MCF 10A (cell line): Measurements from ENCODE around the gene IGFL2. TPM values are rescaled to one million over a fixed set of nuclear protein-coding genes. Genes with fewer than 3 reads are reported as not detected.

Source experiments
- BruUV-seq: library from RNA; stranded (reverse); fragments of 400-500 nt; replicated peaks from 2 replicates; lab custom pipeline; 2021; lab: Mats Ljungman, UMichigan
- CTCF ChIA-PET: fragments of 300-600 bp; sonication (Branson Sonifier 250); formaldehyde crosslinking; extraction: SDS; loops from one replicate; lab custom pipeline; 2021; ENCODE audit warnings: antibody characterized with exemption, inconsistent platforms; lab: Yijun Ruan, JAX
- POLR2A ChIA-PET: fragments of 300-600, 350-650 bp; sonication (Branson Sonifier 250); formaldehyde crosslinking; extraction: SDS; loops from one replicate; lab custom pipeline; 2020; ENCODE audit warnings: antibody characterized with exemption, inconsistent platforms; lab: Yijun Ruan, JAX
- DNase-seq: peaks from one replicate; pipeline ENCODE4 v3.0.0-alpha.2; 2018; ENCODE audit not compliant: unreplicated experiment
- H3K27ac Mint-ChIP-seq: one replicate; pipeline ENCODE4 v1.8.0; 2022; ENCODE audit warnings: mild to moderate bottlenecking, low read depth, mixed read lengths; ENCODE audit not compliant: unreplicated experiment
- H3K27me3 Mint-ChIP-seq: one replicate; pipeline ENCODE4 v1.8.0; 2022; ENCODE audit warnings: mixed read lengths; ENCODE audit not compliant: insufficient read depth, unreplicated experiment
- H3K36me3 Mint-ChIP-seq: one replicate; pipeline ENCODE4 v1.8.0; 2022; ENCODE audit warnings: mild to moderate bottlenecking, moderate library complexity, mixed read lengths; ENCODE audit not compliant: insufficient read depth, unreplicated experiment
- H3K4me1 Mint-ChIP-seq: one replicate; pipeline ENCODE4 v1.8.0; 2022; ENCODE audit warnings: mixed read lengths; ENCODE audit not compliant: insufficient read depth, unreplicated experiment
- H3K4me3 Mint-ChIP-seq: one replicate; pipeline ENCODE4 v1.8.0; 2022; ENCODE audit warnings: mild to moderate bottlenecking, moderate library complexity, mixed read lengths; ENCODE audit not compliant: unreplicated experiment
- H3K9me3 Mint-ChIP-seq: one replicate; pipeline ENCODE4 v1.8.0; 2022; ENCODE audit warnings: mixed read lengths; ENCODE audit not compliant: unreplicated experiment
- CTCF ChIP-seq: fragments of 200-600 bp; IDR thresholded peaks from one replicate; pipeline ENCODE4 v1.8.0; 2022; ENCODE audit warnings: antibody characterized with exemption, mild to moderate bottlenecking; ENCODE audit not compliant: unreplicated experiment
- intact Hi-C: fragments of 100-400 bp; cut with micrococcal nuclease; formaldehyde crosslinking; loops from 2 replicates; pipeline ENCODE4 v1.14.1; 2022
- total RNA-seq: library from RNA; stranded (reverse); gene quantifications from 2 replicates; pipeline ENCODE4 v1.2.3, GENCODE V29; 2022

Gene IGFL2
- total RNA-seq, 1 experiment from 2014 or later = 1.3 TPM

- peaks cover 27% of the 10 kb centered on the region for H3K4me1 Mint-ChIP-seq
- H3K27ac Mint-ChIP-seq = peak overlapping the region; percentile 99
- intact Hi-C loops = no loop called here
- H3K36me3 Mint-ChIP-seq = peaks cover 16% of the 10 kb centered on the region
- H3K9me3 Mint-ChIP-seq = no peaks in the 10 kb centered on the region
- peak overlapping the region; percentile 62 for H3K4me3 Mint-ChIP-seq
- no peaks in the 10 kb centered on the region for H3K27me3 Mint-ChIP-seq
- BruUV-seq = no TSS peak
- POLR2A ChIA-PET = interaction anchor here (0.6 to 3.1 kb wide), 7 partner anchors 7 to 80 kb away, joined by 3 to 22 read pairs (median 8); partner anchors contain the start of genes IGFL2 and IGFL3
- CTCF ChIA-PET = no interaction called here
- no peak for TF ChIP-seq CTCF
- DNase-seq = no peak
Measured at GRCh38 chr19:46132508-46133100, 15.4 kb upstream of the IGFL2 start.

- no peak for TF ChIP-seq CTCF
- peaks cover 27% of the 10 kb centered on the region for H3K4me1 Mint-ChIP-seq
- peaks cover 16% of the 10 kb centered on the region for H3K36me3 Mint-ChIP-seq
- DNase-seq = peak; percentile 95
- ChIA-PET POLR2A (interaction anchor here (0.6 to 3.1 kb wide), 10 partner anchors 8 to 460 kb away, joined by 3 to 22 read pairs (median 7); partner anchors contain the start of genes IGFL2 and IGFL3), CTCF (no interaction called here)
- BruUV-seq = no TSS peak
- intact Hi-C loops = no loop called here
- H3K9me3 Mint-ChIP-seq = no peaks in the 10 kb centered on the region
- peak overlapping the region; percentile 62 for H3K4me3 Mint-ChIP-seq
- no peaks in the 10 kb centered on the region for H3K27me3 Mint-ChIP-seq
- H3K27ac Mint-ChIP-seq = peak overlapping the region; percentile 99
Measured at GRCh38 chr19:46133101-46133627, 14.9 kb upstream of the IGFL2 start.

GRCh38 chr19:46133777-46134241 is 14.2 kb upstream of the IGFL2 start:
- intact Hi-C loops = no loop called here
- H3K4me1 Mint-ChIP-seq = peaks cover 27% of the 10 kb centered on the region
- peak overlapping the region; percentile 99 for H3K27ac Mint-ChIP-seq
- DNase-seq = no peak
- TF ChIP-seq CTCF = no peak
- H3K9me3 Mint-ChIP-seq = no peaks in the 10 kb centered on the region
- peaks cover 16% of the 10 kb centered on the region for H3K36me3 Mint-ChIP-seq
- ChIA-PET CTCF (interaction anchor here (0.6 kb wide), 1 partner anchor 24 kb away, joined by 3 read pairs; no protein-coding TSS in a partner anchor), POLR2A (interaction anchor here (0.6 to 3.1 kb wide), 9 partner anchors 9 to 460 kb away, joined by 3 to 22 read pairs (median 7); partner anchors contain the start of genes IGFL2 and IGFL3)
- no peaks in the 10 kb centered on the region for H3K27me3 Mint-ChIP-seq
- peak overlapping the region; percentile 62 for H3K4me3 Mint-ChIP-seq
- TSS peak; percentile 96 for BruUV-seq

- ChIA-PET POLR2A (interaction anchor here (0.7 to 3.1 kb wide), 10 partner anchors 9 to 72 kb away, joined by 3 to 22 read pairs (median 7); partner anchors contain the start of genes IGFL2 and IGFL3), CTCF (interaction anchor here (0.6 kb wide), 2 partner anchors 24 to 1082 kb away, joined by 3 read pairs; no protein-coding TSS in a partner anchor)
- peak overlapping the region; percentile 99 for H3K27ac Mint-ChIP-seq
- intact Hi-C loops = no loop called here
- no peaks in the 10 kb centered on the region for H3K9me3 Mint-ChIP-seq
- DNase-seq = peak; percentile 51
- peaks cover 27% of the 10 kb centered on the region for H3K4me1 Mint-ChIP-seq
- no peak overlapping the region for H3K4me3 Mint-ChIP-seq
- H3K36me3 Mint-ChIP-seq = peaks cover 16% of the 10 kb centered on the region
- no peaks in the 10 kb centered on the region for H3K27me3 Mint-ChIP-seq
- no peak for TF ChIP-seq CTCF
- no TSS peak for BruUV-seq
Measured at GRCh38 chr19:46134527-46134926, 13.5 kb upstream of the IGFL2 start.
